Breast epithelium (tissue), 3 donors: ENCODE data around the gene UBAC2.

Source experiments
- POLR2A ChIP-seq: fragments of 450-650 bp; IDR thresholded peaks from one replicate; pipeline ENCODE4 v1.6.1; 2016; ENCODE audit warnings: antibody characterized with exemption, mild to moderate bottlenecking, moderate library complexity
- TF ChIP-seq, protein P1 (sequence below), 3 donors: fragments of 450-650 bp; IDR thresholded peaks; one replicate each; pipeline ENCODE4 v1.5.1; 2016 to 2017; ENCODE audit warnings: antibody characterized with exemption in 3 of 3, mild to moderate bottlenecking in 3 of 3, moderate library complexity in 3 of 3

DNA sequence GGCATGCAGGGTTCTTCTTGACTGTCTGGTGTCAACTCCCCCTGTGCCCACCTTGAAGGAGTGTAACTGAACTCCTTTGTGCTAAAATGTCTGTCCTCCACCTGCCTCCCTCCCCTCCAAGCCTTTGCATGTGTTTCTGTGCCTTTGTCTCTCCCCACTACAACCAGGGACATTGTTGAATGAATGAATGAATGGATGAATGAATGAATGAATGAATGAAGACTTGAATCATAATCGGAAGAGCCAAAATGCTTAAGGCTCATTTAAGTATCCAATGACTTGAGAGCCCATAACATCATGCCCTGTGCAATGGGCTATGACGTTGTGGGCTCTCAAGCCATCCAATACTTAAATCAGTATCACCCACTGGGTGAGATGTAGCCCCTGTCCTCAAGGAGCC, 115.6 kb downstream of the UBAC2 start:
- TF ChIP-seq, protein P1, sequence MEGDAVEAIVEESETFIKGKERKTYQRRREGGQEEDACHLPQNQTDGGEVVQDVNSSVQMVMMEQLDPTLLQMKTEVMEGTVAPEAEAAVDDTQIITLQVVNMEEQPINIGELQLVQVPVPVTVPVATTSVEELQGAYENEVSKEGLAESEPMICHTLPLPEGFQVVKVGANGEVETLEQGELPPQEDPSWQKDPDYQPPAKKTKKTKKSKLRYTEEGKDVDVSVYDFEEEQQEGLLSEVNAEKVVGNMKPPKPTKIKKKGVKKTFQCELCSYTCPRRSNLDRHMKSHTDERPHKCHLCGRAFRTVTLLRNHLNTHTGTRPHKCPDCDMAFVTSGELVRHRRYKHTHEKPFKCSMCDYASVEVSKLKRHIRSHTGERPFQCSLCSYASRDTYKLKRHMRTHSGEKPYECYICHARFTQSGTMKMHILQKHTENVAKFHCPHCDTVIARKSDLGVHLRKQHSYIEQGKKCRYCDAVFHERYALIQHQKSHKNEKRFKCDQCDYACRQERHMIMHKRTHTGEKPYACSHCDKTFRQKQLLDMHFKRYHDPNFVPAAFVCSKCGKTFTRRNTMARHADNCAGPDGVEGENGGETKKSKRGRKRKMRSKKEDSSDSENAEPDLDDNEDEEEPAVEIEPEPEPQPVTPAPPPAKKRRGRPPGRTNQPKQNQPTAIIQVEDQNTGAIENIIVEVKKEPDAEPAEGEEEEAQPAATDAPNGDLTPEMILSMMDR (IDR thresholded peaks at IDR 0.05) = no peak
- no peak for TF ChIP-seq POLR2A
